ENCODE measurements around the gene TTC23.

- TF ChIP-seq CTCF (IDR thresholded peaks at IDR 0.05) (no peak), POLR2A (IDR thresholded peaks at IDR 0.05) (no peak), POLR2AphosphoS5 (IDR thresholded peaks at IDR 0.05) (no peak)
Measured at GRCh38 chr15:99092554-99093172, 156.7 kb downstream of the TTC23 start.
